Measurements from ENCODE around the gene KLRC3. TPM values are rescaled to one million over a fixed set of nuclear protein-coding genes. Genes with fewer than 3 reads are reported as not detected.
"Not testable (repeated sequence)": the region's sequence is repeated elsewhere in the genome, so short reads cannot be mapped to it uniquely, and the experiment has no call there.

Gene KLRC3
- total RNA-seq, 2 donors from 2014 or later: not detected

- intact Hi-C loops (cut with DNase I): no loop called here
- Histone ChIP-seq H3K4me1 (no peaks in the 10 kb centered on the region), H3K27me3 (no peaks in the 10 kb centered on the region), H3K27ac (no peak overlapping the region), H3K9me3 (no peaks in the 10 kb centered on the region), H3K4me3 (no peak overlapping the region), H3K36me3 (replicated peaks in 1 of 2; ENCODE audit: insufficient read depth in 1 of 2, low read depth in 2 of 2) (no peaks in the 10 kb centered on the region)
- ATAC-seq: no peak
- DNase-seq: no peak
- TF ChIP-seq, protein P1, sequence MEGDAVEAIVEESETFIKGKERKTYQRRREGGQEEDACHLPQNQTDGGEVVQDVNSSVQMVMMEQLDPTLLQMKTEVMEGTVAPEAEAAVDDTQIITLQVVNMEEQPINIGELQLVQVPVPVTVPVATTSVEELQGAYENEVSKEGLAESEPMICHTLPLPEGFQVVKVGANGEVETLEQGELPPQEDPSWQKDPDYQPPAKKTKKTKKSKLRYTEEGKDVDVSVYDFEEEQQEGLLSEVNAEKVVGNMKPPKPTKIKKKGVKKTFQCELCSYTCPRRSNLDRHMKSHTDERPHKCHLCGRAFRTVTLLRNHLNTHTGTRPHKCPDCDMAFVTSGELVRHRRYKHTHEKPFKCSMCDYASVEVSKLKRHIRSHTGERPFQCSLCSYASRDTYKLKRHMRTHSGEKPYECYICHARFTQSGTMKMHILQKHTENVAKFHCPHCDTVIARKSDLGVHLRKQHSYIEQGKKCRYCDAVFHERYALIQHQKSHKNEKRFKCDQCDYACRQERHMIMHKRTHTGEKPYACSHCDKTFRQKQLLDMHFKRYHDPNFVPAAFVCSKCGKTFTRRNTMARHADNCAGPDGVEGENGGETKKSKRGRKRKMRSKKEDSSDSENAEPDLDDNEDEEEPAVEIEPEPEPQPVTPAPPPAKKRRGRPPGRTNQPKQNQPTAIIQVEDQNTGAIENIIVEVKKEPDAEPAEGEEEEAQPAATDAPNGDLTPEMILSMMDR (IDR thresholded peaks at IDR 0.05): no peak
- no peak for TF ChIP-seq POLR2A (IDR thresholded peaks at IDR 0.05)
- WGBS, 2 donors: 82 to 87% methylated on average over 2 of the region's 2 CpGs
Observed at GRCh38 chr12:10397296-10397695, 23.1 kb downstream of the KLRC3 start.

- intact Hi-C loops (cut with DNase I); H3K9me3 ChIP-seq; DNase-seq; H3K4me1 ChIP-seq; ATAC-seq; H3K4me3 ChIP-seq; H3K27ac ChIP-seq; H3K27me3 ChIP-seq; H3K36me3 ChIP-seq (replicated peaks in 1 of 2; ENCODE audit: insufficient read depth in 1 of 2, low read depth in 2 of 2): not testable (repeated sequence)
- 88 to 90% methylated on average over 15 of the region's 15 CpGs for WGBS, 2 donors
Observed at GRCh38 chr12:10396176-10396575, 24.2 kb downstream of the KLRC3 start.

DNA sequence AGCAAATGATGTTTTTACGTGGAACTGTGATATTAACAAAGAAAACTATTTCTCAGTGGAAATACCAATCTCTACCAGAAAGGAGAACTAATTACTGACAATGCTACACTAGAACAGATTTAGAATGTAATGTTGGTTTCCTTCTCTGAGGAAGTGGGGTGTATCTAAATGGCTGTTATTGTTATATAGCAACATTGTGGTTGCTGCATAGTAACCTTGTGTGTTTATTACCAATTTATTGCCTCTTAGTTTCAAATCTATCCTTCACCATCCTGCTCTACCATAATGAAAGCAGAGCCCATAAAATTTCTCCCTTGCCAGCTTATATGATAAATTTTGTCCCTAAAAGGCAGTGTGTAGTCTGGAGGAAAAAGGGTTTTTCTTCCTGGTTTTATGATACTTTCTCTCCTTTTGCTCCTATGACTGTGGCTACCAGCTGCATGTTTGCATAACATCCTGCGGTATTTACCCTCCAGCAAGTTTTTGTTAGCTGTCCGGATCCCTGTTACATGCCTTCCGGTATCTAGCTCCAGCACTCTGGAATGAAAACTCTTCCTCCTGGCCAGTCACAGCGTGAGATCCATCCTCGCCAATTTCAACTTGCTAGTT is 24.9 kb downstream of the KLRC3 start:
- ATAC-seq (peak; percentile 87), DNase-seq (peak in 3 of 4 donors; percentile 14 to 46 (median 28))
- Histone ChIP-seq H3K9me3 (no peaks in the 10 kb centered on the region), H3K4me1 (no peaks in the 10 kb centered on the region), H3K27ac (peak overlapping the region in 2 of 4 donors; percentile 32 to 66), H3K27me3 (no peaks in the 10 kb centered on the region), H3K36me3 (replicated peaks in 1 of 2; ENCODE audit: insufficient read depth in 1 of 2, low read depth in 2 of 2) (no peaks in the 10 kb centered on the region), H3K4me3 (no peak overlapping the region)
- 20 to 26% methylated on average over 6 of the region's 6 CpGs for WGBS, 2 donors
- TF ChIP-seq, protein P1 (IDR thresholded peaks at IDR 0.05): no peak
- TF ChIP-seq POLR2A (IDR thresholded peaks at IDR 0.05): no peak
- intact Hi-C loops (cut with DNase I): no loop called here

DNA sequence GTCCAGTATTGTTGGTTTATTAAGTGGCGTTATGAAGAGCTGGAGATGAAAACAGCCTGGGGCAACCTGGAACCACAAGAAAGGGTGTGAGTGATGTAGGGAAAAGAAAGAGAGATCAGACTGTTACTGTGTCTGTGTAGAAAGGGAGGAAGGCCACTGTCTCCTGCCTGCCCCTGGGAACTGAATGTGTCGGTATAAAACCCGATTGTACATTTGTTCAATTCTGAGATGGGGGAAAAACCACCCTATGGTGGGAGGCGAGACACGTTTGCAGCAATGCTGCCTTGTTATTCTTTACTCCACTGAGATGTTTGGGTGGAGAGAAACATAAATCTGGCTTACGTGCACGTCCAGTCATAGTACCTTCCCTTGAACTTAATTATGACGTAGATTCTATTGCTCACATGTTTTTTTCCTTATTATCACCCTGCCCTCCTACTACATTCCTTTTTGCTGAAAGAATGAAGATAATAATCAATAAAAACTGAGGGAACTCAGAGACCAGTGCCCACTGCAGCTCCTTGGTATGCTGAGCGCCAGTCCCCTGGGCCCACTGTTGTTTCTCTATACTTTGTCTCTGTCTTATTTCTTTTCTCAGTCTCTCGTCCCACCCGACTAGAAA is 25.8 kb downstream of the KLRC3 start:
- H3K9me3 ChIP-seq; H3K27me3 ChIP-seq; H3K27ac ChIP-seq; H3K4me1 ChIP-seq; H3K4me3 ChIP-seq; H3K36me3 ChIP-seq (replicated peaks in 1 of 2; ENCODE audit: insufficient read depth in 1 of 2, low read depth in 2 of 2); intact Hi-C loops (cut with DNase I); DNase-seq; ATAC-seq: not testable (repeated sequence)
- 85 to 90% methylated on average over 11 of the region's 11 CpGs for WGBS, 2 donors

DNA sequence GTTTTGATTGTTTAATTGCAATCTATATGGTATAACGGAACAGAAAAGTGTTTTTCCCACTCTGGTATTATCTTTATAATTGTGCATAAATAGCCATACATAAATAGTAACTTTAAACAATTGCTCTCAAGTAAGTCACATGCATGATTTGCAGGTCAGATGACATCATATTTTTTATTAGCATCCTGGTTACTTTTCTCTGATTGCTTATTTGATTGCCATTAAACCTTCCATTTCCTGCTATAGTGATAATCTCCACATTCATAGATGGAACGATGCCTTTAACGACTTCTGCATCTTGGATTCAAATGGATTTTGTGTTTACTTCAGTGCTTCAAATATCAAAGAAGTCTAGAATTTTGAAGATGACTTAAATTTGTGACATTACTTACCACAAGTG is 27.1 kb downstream of the KLRC3 start:
- H3K36me3 ChIP-seq (replicated peaks in 1 of 2; ENCODE audit: insufficient read depth in 1 of 2, low read depth in 2 of 2): no peaks in the 10 kb centered on the region
- TF ChIP-seq, protein P1 (IDR thresholded peaks at IDR 0.05): no peak
- no peak for TF ChIP-seq POLR2A (IDR thresholded peaks at IDR 0.05)
- ATAC-seq: no peak

More for the DNA sequence above, 27.1 kb downstream of the KLRC3 start:
- intact Hi-C loops (cut with DNase I): no loop called here
- no peak for DNase-seq
- no peaks in the 10 kb centered on the region for H3K27me3 ChIP-seq
- no peaks in the 10 kb centered on the region for H3K4me1 ChIP-seq
- H3K4me3 ChIP-seq: no peak overlapping the region
- WGBS, 2 donors: 54 to 55% methylated on average over 3 of the region's 3 CpGs
- no peaks in the 10 kb centered on the region for H3K9me3 ChIP-seq
- no peak overlapping the region for H3K27ac ChIP-seq
